CD4-positive, alpha-beta memory T cell (primary cell): ENCODE measurements around the gene DUOXA1. TPM values are rescaled to one million over a fixed set of nuclear protein-coding genes. Genes with fewer than 3 reads are reported as not detected.

Source experiments
- CTCF ChIA-PET: fragments of 350-600 bp; sonication (Branson Sonifier 250); formaldehyde crosslinking; loops from one replicate; lab custom pipeline; 2021; ENCODE audit warnings: inconsistent platforms; ENCODE audit not compliant: partially characterized antibody; lab: Charles Lee
- POLR2A ChIA-PET: fragments of 350-600 bp; sonication (Branson Sonifier 250); formaldehyde crosslinking; loops from one replicate; lab custom pipeline; 2021; ENCODE audit not compliant: partially characterized antibody; lab: Charles Lee
- DNase-seq, 5 donors: peaks; one replicate each; pipeline versions ENCODE4 v3.0.0 to v3.0.0-alpha.2; 2020 to 2022; ENCODE audit warnings: mixed read lengths in 1 of 5
- H3K27ac ChIP-seq: one replicate; pipeline ENCODE4 v1.7.0; 2013; ENCODE audit warnings: low read depth, low read length
- H3K27me3 ChIP-seq: 2 replicates; pipeline ENCODE4 v1.7.0; 2013; ENCODE audit warnings: mild to moderate bottlenecking, low read length, moderate library complexity; ENCODE audit not compliant: insufficient read depth
- H3K36me3 ChIP-seq: 2 replicates; pipeline ENCODE4 v1.7.0; 2013; ENCODE audit warnings: mild to moderate bottlenecking, low read length, moderate library complexity; ENCODE audit not compliant: insufficient read depth
- H3K4me1 ChIP-seq: 2 replicates; pipeline ENCODE4 v1.7.0; 2013; ENCODE audit warnings: mild to moderate bottlenecking, low read length, moderate library complexity; ENCODE audit not compliant: insufficient read depth
- H3K4me3 ChIP-seq, 2 donors: one replicate each; pipeline ENCODE4 v1.7.0; 2013; ENCODE audit warnings: low read length in 2 of 2, mild to moderate bottlenecking in 1 of 2
- H3K9me3 ChIP-seq, 2 donors: one replicate each; pipeline ENCODE4 v1.7.0; 2013; ENCODE audit warnings: low read length in 2 of 2, control low read depth in 1 of 2; ENCODE audit not compliant: control insufficient read depth in 1 of 2
- H3K27ac Mint-ChIP-seq, 7 donors: one replicate each; pipeline ENCODE4 v1.8.0; 2020 to 2021; ENCODE audit warnings: mixed read lengths in 7 of 7, mild to moderate bottlenecking in 6 of 7, inconsistent platforms in 3 of 7, moderate library complexity in 3 of 7
- H3K27me3 Mint-ChIP-seq, 2 donors: one replicate each; pipeline ENCODE4 v1.8.0; 2020 to 2021; ENCODE audit warnings: mixed read lengths in 2 of 2
- H3K36me3 Mint-ChIP-seq, 2 donors: one replicate each; pipeline ENCODE4 v1.8.0; 2020 to 2021; ENCODE audit warnings: mixed read lengths in 2 of 2, inconsistent platforms in 1 of 2, mild to moderate bottlenecking in 1 of 2
- H3K4me1 Mint-ChIP-seq, 4 donors: one replicate each; pipeline ENCODE4 v1.8.0; 2020 to 2021; ENCODE audit warnings: mixed read lengths in 4 of 4, mild to moderate bottlenecking in 1 of 4
- H3K4me3 Mint-ChIP-seq, 8 donors: one replicate each; pipeline ENCODE4 v1.8.0; 2020 to 2021; ENCODE audit warnings: mixed read lengths in 8 of 8, mild to moderate bottlenecking in 7 of 8, moderate library complexity in 6 of 8, inconsistent platforms in 3 of 8
- H3K9me3 Mint-ChIP-seq, 8 donors: one replicate each; pipeline ENCODE4 v1.8.0; 2020 to 2021; ENCODE audit warnings: mixed read lengths in 8 of 8, mild to moderate bottlenecking in 5 of 8, inconsistent platforms in 3 of 8, moderate library complexity in 1 of 8
- intact Hi-C: fragments of 100-400 bp; cut with micrococcal nuclease; formaldehyde crosslinking; loops from one replicate; pipeline ENCODE4 v1.15.1; 2023
- polyA plus RNA-seq, 2 donors: library from polyadenylated mRNA; unstranded; fragments of 300-500 nt; fragmentation: Illumina TruSeq; gene quantifications; one replicate each; pipeline ENCODE4 v1.2.3, GENCODE V29; 2021
- total RNA-seq, 2 experiments: library from RNA; stranded (reverse); gene quantifications; one replicate each; pipeline ENCODE4 v1.2.3, GENCODE V29; 2021

The DUOXA1 gene
- total and polyA plus RNA-seq, 4 experiments from 2014 or later = 0.23 to 0.97 TPM; not detected in 2

GRCh38 chr15:45168751-45169551 is 39.3 kb upstream of the DUOXA1 start:
- intact Hi-C loops = no loop called here
- ChIA-PET CTCF (interaction anchor here (0.7 to 4.1 kb wide), 15 partner anchors 8 to 289 kb away, joined by 3 to 30 read pairs (median 9); partner anchors contain the start of gene SHF), POLR2A (interaction anchor here (1.3 to 4.5 kb wide), 5 partner anchors 11 to 234 kb away, joined by 4 to 69 read pairs (median 7); partner anchors contain the start of gene SHF)
- peak overlapping the region in 4 of 8 donors; percentile 38 to 51 (median 44) for H3K4me3 Mint-ChIP-seq
- Histone ChIP-seq H3K27me3 (no peaks in the 10 kb centered on the region), H3K27ac (no peak overlapping the region), H3K36me3 (no peaks in the 10 kb centered on the region), H3K4me3 (no peak overlapping the region), H3K4me1 (peaks cover 21% of the 10 kb centered on the region), H3K9me3 (no peaks in the 10 kb centered on the region)
- no peaks in the 10 kb centered on the region for H3K9me3 Mint-ChIP-seq
- H3K36me3 Mint-ChIP-seq = no peaks in the 10 kb centered on the region
- H3K27ac Mint-ChIP-seq = peak overlapping the region in 5 of 7 donors; percentile 29 to 88 (median 77)
- no peaks in the 10 kb centered on the region for H3K27me3 Mint-ChIP-seq
- DNase-seq = no peak
- H3K4me1 Mint-ChIP-seq = peaks cover 0 to 18% (median 6%) of the 10 kb centered on the region in 4 donors

- Mint-ChIP-seq H3K4me3 (peak overlapping the region in 1 of 8 donors; percentile 32), H3K27me3 (no peaks in the 10 kb centered on the region), H3K27ac (peak overlapping the region in 4 of 7 donors; percentile 16 to 77 (median 72)), H3K36me3 (no peaks in the 10 kb centered on the region), H3K4me1 (peaks cover 0 to 18% (median 6%) of the 10 kb centered on the region in 4 donors), H3K9me3 (no peaks in the 10 kb centered on the region)
- intact Hi-C loops = no loop called here
- no peaks in the 10 kb centered on the region for H3K9me3 ChIP-seq
- peak overlapping the region; percentile 83 for H3K27ac ChIP-seq
- H3K27me3 ChIP-seq = no peaks in the 10 kb centered on the region
- POLR2A ChIA-PET = interaction anchor here (1.3 to 4.5 kb wide), 7 partner anchors 10 to 234 kb away, joined by 4 to 69 read pairs (median 7); partner anchors contain the start of gene SHF
- peaks cover 21% of the 10 kb centered on the region for H3K4me1 ChIP-seq
- no peak for DNase-seq
- no peak overlapping the region for H3K4me3 ChIP-seq
- CTCF ChIA-PET = interaction anchor here (0.7 to 4.1 kb wide), 18 partner anchors 8 to 287 kb away, joined by 3 to 30 read pairs (median 6); partner anchors contain the start of gene SHF
- H3K36me3 ChIP-seq = no peaks in the 10 kb centered on the region
These were observed 38.6 kb upstream of the DUOXA1 start for GRCh38 chr15:45168286-45168685.

DNA sequence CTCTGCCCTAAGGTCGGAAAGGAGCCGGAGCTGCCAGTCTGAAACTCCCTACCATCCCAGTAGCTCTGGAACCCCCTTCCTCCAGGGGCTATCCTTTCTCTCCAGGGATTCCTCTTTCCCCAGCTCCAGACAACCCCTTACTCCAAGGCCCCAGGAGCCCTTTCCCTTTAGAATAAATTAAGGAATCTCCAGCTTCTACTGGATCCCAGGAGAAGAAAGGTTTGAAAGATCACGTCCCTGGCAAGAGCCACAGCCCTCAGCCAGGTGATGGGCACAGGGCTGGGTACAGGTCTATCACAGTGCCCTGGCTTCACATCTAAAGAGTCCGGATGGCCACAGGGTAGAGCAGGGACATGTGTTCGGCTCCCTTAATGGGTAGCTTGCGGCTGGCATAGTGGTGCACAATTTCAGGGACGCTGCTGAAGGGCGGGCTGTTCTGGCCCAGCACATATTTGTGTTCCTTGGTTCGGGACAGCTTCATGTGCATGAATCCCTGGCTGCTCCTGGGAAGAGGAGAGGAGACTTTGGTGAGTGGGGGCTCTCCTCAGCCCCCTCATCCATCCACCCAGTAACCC is 38.0 kb upstream of the DUOXA1 start:
- peaks cover 21% of the 10 kb centered on the region for H3K4me1 ChIP-seq
- Mint-ChIP-seq H3K4me3 (peak overlapping the region; percentile 62 to 85 (median 76)), H3K27me3 (no peaks in the 10 kb centered on the region), H3K27ac (peak overlapping the region; percentile 75 to 92 (median 78)), H3K4me1 (peaks cover 0 to 18% (median 6%) of the 10 kb centered on the region in 4 donors), H3K9me3 (no peaks in the 10 kb centered on the region), H3K36me3 (no peaks in the 10 kb centered on the region)
- H3K4me3 ChIP-seq = no peak overlapping the region
- H3K36me3 ChIP-seq = no peaks in the 10 kb centered on the region
- ChIA-PET POLR2A (interaction anchor here (0.8 to 4.5 kb wide), 10 partner anchors 11 to 235 kb away, joined by 3 to 69 read pairs (median 4); partner anchors contain the start of genes DUOX1, DUOXA1 and SHF), CTCF (interaction anchor here (0.7 to 4.1 kb wide), 21 partner anchors 9 to 288 kb away, joined by 3 to 30 read pairs (median 5); partner anchors contain the start of gene SHF)
- no peaks in the 10 kb centered on the region for H3K27me3 ChIP-seq
- no peaks in the 10 kb centered on the region for H3K9me3 ChIP-seq
- intact Hi-C loops = loop anchor here (1.0 to 2.0 kb wide), 4 partner anchors 21 to 112 kb away; no protein-coding TSS in a partner anchor
- no peak for DNase-seq
- H3K27ac ChIP-seq = peak overlapping the region; percentile 83

GRCh38 chr15:45166834-45167630 is 37.4 kb upstream of the DUOXA1 start:
- H3K4me3 ChIP-seq = peak overlapping the region; percentile 61 to 64

DNA sequence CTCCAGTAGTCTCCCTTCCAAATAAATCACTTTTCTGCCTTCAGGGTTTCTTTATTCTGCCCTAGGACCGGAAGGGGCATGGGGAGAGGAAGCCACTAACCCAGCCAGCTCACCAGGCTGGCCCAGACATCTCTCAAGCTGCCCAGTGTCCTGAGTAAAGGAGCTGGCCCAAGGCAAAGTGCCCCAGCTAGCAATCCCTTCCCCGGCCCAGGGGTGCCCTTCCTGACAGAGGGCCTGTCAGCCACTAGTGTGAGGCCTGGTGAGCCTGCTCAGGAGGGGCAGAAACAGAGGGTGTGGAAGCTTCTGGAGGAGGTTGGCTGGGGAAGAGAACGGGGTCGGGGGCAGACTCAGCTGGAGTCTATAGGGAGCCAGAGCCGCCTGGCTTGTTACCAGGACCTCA is 35.9 kb upstream of the DUOXA1 start:
- DNase-seq = no peak
- Mint-ChIP-seq H3K27ac (peak overlapping the region; percentile 64 to 91 (median 77)), H3K36me3 (no peaks in the 10 kb centered on the region), H3K27me3 (no peaks in the 10 kb centered on the region), H3K4me3 (peak overlapping the region; percentile 59 to 84 (median 76)), H3K9me3 (no peaks in the 10 kb centered on the region), H3K4me1 (peaks cover 4 to 18% (median 8%) of the 10 kb centered on the region in 4 donors)
- H3K27ac ChIP-seq = no peak overlapping the region
- ChIA-PET CTCF (interaction anchor here (1.0 to 6.1 kb wide), 8 partner anchors 8 to 264 kb away, joined by 3 to 77 read pairs (median 4); a partner anchor contains a TSS), POLR2A (interaction anchor here (4.1 kb wide), 1 partner anchor 34 kb away, joined by 42 read pairs; no protein-coding TSS in a partner anchor)
- intact Hi-C loops = no loop called here
- no peaks in the 10 kb centered on the region for H3K36me3 ChIP-seq
- no peaks in the 10 kb centered on the region for H3K9me3 ChIP-seq
- H3K27me3 ChIP-seq = no peaks in the 10 kb centered on the region
- H3K4me3 ChIP-seq = no peak overlapping the region
- H3K4me1 ChIP-seq = peaks cover 21% of the 10 kb centered on the region

More at GRCh38 chr15:45166834-45167630, 37.4 kb upstream of the DUOXA1 start:
- intact Hi-C loops = loop anchor here (1.0 to 2.0 kb wide), 4 partner anchors 22 to 112 kb away; no protein-coding TSS in a partner anchor
- Mint-ChIP-seq H3K4me1 (peaks cover 0 to 18% (median 6%) of the 10 kb centered on the region in 4 donors), H3K27ac (peak overlapping the region; percentile 75 to 92 (median 78)), H3K9me3 (no peaks in the 10 kb centered on the region), H3K27me3 (no peaks in the 10 kb centered on the region), H3K36me3 (no peaks in the 10 kb centered on the region), H3K4me3 (peak overlapping the region; percentile 62 to 85 (median 76))
- ChIA-PET CTCF (interaction anchor here (0.7 to 4.1 kb wide), 21 partner anchors 9 to 289 kb away, joined by 3 to 30 read pairs (median 5); partner anchors contain the start of gene SHF), POLR2A (interaction anchor here (0.7 to 4.5 kb wide), 11 partner anchors 10 to 235 kb away, joined by 3 to 69 read pairs (median 4); partner anchors contain the start of genes DUOX1, DUOXA1 and SHF)
- Histone ChIP-seq H3K27me3 (no peaks in the 10 kb centered on the region), H3K9me3 (no peaks in the 10 kb centered on the region), H3K4me1 (peaks cover 21% of the 10 kb centered on the region), H3K36me3 (no peaks in the 10 kb centered on the region), H3K27ac (peak overlapping the region; percentile 83)
- peak; percentile 76 to 83 (median 80) for DNase-seq

- peaks cover 8 to 18% (median 9%) of the 10 kb centered on the region in 4 donors for H3K4me1 Mint-ChIP-seq
These were observed 35.2 kb upstream of the DUOXA1 start for GRCh38 chr15:45164914-45165313.

More at GRCh38 chr15:45164914-45165313, 35.2 kb upstream of the DUOXA1 start:
- Histone ChIP-seq H3K27ac (no peak overlapping the region), H3K4me1 (peaks cover 21% of the 10 kb centered on the region), H3K27me3 (no peaks in the 10 kb centered on the region), H3K36me3 (no peaks in the 10 kb centered on the region), H3K9me3 (no peaks in the 10 kb centered on the region), H3K4me3 (no peak overlapping the region)
- no peaks in the 10 kb centered on the region for H3K27me3 Mint-ChIP-seq
- H3K36me3 Mint-ChIP-seq = no peaks in the 10 kb centered on the region
- H3K9me3 Mint-ChIP-seq = no peaks in the 10 kb centered on the region
- intact Hi-C loops = no loop called here
- peak overlapping the region; percentile 27 to 84 (median 66) for H3K4me3 Mint-ChIP-seq
- ChIA-PET CTCF (interaction anchor here (1.0 to 6.1 kb wide), 9 partner anchors 8 to 290 kb away, joined by 3 to 77 read pairs (median 4); a partner anchor contains a TSS), POLR2A (interaction anchor here (0.7 to 4.1 kb wide), 2 partner anchors 35 to 40 kb away, joined by 3 to 42 read pairs; no protein-coding TSS in a partner anchor)
- peak overlapping the region; percentile 63 to 91 (median 81) for H3K27ac Mint-ChIP-seq
- no peak for DNase-seq
